HCT116 (cell line): ENCODE data around the gene S100A3. TPM values are rescaled to one million over a fixed set of nuclear protein-coding genes. Genes with fewer than 3 reads are reported as not detected.
A peak's percentile ranks its signal among the peaks of the same experiment; 100 is the strongest.

Experiments used
- ATAC-seq: fragments of 200-7000 bp; cut with Tn5 transposase; 2 replicates; pipeline ENCODE4 v1.9.1; 2020; ENCODE audit warnings: mild to moderate bottlenecking, moderate library complexity
- BruUV-seq: library from RNA; stranded (reverse); fragments of 400-500 nt; replicated peaks from 2 replicates; lab custom pipeline; 2021; lab: Mats Ljungman, UMichigan
- CTCF ChIA-PET: fragments of 300-600 bp; sonication (Branson Sonifier 250); formaldehyde crosslinking; loops from one replicate; lab custom pipeline; 2021; ENCODE audit warnings: antibody characterized with exemption; lab: Charles Lee
- POLR2A ChIA-PET: fragments of 300-600, 350-600 bp; sonication (Branson Sonifier 250); formaldehyde crosslinking; loops from one replicate; lab custom pipeline; 2021; ENCODE audit warnings: antibody characterized with exemption; lab: Charles Lee
- RAD21 ChIA-PET, 2 experiments: fragments of 300-600 bp; sonication (Branson Sonifier 250); formaldehyde crosslinking; loops; one replicate each; lab custom pipeline; 2023; ENCODE audit warnings: low total read pairs in 2 of 2; ENCODE audit not compliant: uncharacterized antibody in 2 of 2, unreplicated experiment in 2 of 2, low non-redundant PET in 1 of 2; lab: Charles Lee
- DNase-seq: peaks from one replicate; pipeline ENCODE4 v3.0.0-alpha.2; 2010; ENCODE audit warnings: low read depth, low spot score
- H2AFZ ChIP-seq: fragments of 200-600 bp; shearing (Covaris generic), sonication (generic); 2 replicates; pipeline ENCODE4 v1.6.1; 2017; ENCODE audit warnings: low read depth, mixed run types, mixed read lengths, antibody characterized with exemption, low read length; ENCODE audit not compliant: poor library complexity, severe bottlenecking
- H3K27ac ChIP-seq: 2 replicates; pipeline ENCODE4 v1.5.1; 2012; ENCODE audit warnings: low read depth, low read length
- H3K27me3 ChIP-seq: fragments of 200-600 bp; sonication (generic); 2 replicates; pipeline ENCODE4 v1.6.1; 2016; ENCODE audit warnings: mixed run types, low read length, mixed read lengths; ENCODE audit not compliant: insufficient read depth
- H3K36me3 ChIP-seq, 2 experiments: fragments of 200-500 bp in 1 of 2; fragments of 200-600 bp in 1 of 2; sonication (Bioruptor generic) in 1 of 2; sonication (generic) in 1 of 2; 2 replicates each; pipeline versions ENCODE4 v1.5.1 to v1.6.1; 2014 to 2016; ENCODE audit warnings: low read length in 2 of 2, inconsistent platforms in 1 of 2, mixed read lengths in 1 of 2, mixed run types in 1 of 2; ENCODE audit not compliant: insufficient read depth in 2 of 2, control insufficient read depth in 1 of 2
- H3K4me1 ChIP-seq, 2 experiments: fragments of 200-600 bp in 1 of 2; sonication (generic) in 1 of 2; 2 replicates each; pipeline versions ENCODE4 v1.5.1 to v1.6.1; 2012 to 2017; ENCODE audit warnings: low read length in 2 of 2, inconsistent platforms in 1 of 2, mild to moderate bottlenecking in 1 of 2, mixed read lengths in 1 of 2, mixed run types in 1 of 2, moderate library complexity in 1 of 2; ENCODE audit not compliant: insufficient read depth in 2 of 2, control insufficient read depth in 1 of 2
- H3K4me2 ChIP-seq: fragments of 200-600 bp; sonication (generic); 2 replicates; pipeline ENCODE4 v1.6.1; 2017; ENCODE audit warnings: mixed run types, low read length, mixed read lengths
- H3K4me3 ChIP-seq, 2 experiments: fragments of 200-600 bp in 1 of 2; sonication (generic) in 1 of 2; replicated peaks in 1 of 2; 2 replicates each; pipeline ENCODE4 v1.5.1; 2011 to 2016; ENCODE audit warnings: low read length in 2 of 2, control low read depth in 1 of 2, low read depth in 1 of 2, mild to moderate bottlenecking in 1 of 2, mixed read lengths in 1 of 2, mixed run types in 1 of 2
- H3K79me2 ChIP-seq: fragments of 200-600 bp; sonication (generic); 2 replicates; pipeline ENCODE4 v1.6.1; 2017; ENCODE audit warnings: mild to moderate bottlenecking, mixed run types, low read length, moderate library complexity, mixed read lengths; ENCODE audit not compliant: insufficient read depth
- H3K9ac ChIP-seq: fragments of 200-600 bp; sonication (generic); 2 replicates; pipeline ENCODE4 v1.6.1; 2016; ENCODE audit warnings: low read length, mixed read lengths
- H3K9me2 ChIP-seq: fragments of 200-600 bp; sonication (generic), shearing (Covaris generic); 2 replicates; pipeline ENCODE4 v1.6.1; 2017; ENCODE audit warnings: mixed run types, mild to moderate bottlenecking, moderate library complexity; ENCODE audit not compliant: insufficient read depth
- H3K9me3 ChIP-seq, 2 experiments: fragments of 200-500 bp in 1 of 2; fragments of 200-600 bp in 1 of 2; sonication (Bioruptor generic) in 1 of 2; sonication (generic) in 1 of 2; 2 replicates each; pipeline ENCODE4 v1.6.1; 2014 to 2017; ENCODE audit warnings: low read length in 2 of 2, mixed read lengths in 2 of 2, inconsistent platforms in 1 of 2, low read depth in 1 of 2, mild to moderate bottlenecking in 1 of 2, mixed run types in 1 of 2, moderate library complexity in 1 of 2; ENCODE audit not compliant: control insufficient read depth in 1 of 2, insufficient read depth in 1 of 2
- H4K20me1 ChIP-seq: fragments of 200-600 bp; sonication (generic), shearing (Covaris generic); 2 replicates; pipeline ENCODE4 v1.6.1; 2017; ENCODE audit warnings: mixed run types, mild to moderate bottlenecking, moderate library complexity; ENCODE audit not compliant: insufficient read depth
- CEBPB ChIP-seq: IDR thresholded peaks from 2 replicates; pipeline ENCODE4 v1.6.1; 2012; ENCODE audit warnings: low read depth
- CTCF ChIP-seq, 3 experiments: fragments of 200-600 bp in 1 of 3; sonication (generic) in 1 of 3; IDR thresholded peaks in 2 of 3; conservative IDR thresholded peaks in 1 of 3; 2 replicates each; pipeline ENCODE4 v1.5.1; 2012 to 2017; ENCODE audit warnings: low read depth in 2 of 3, low read length in 2 of 3, antibody characterized with exemption in 1 of 3, borderline replicate concordance in 1 of 3, control low read depth in 1 of 3, mild to moderate bottlenecking in 1 of 3, mixed read lengths in 1 of 3, mixed run types in 1 of 3, moderate library complexity in 1 of 3; ENCODE audit not compliant: insufficient read depth in 1 of 3
- EGR1 ChIP-seq: IDR thresholded peaks from 2 replicates; pipeline ENCODE4 v1.6.1; 2012; ENCODE audit warnings: low read depth
- ELF1 ChIP-seq: IDR thresholded peaks from 2 replicates; pipeline ENCODE4 v1.6.1; 2012; ENCODE audit warnings: low read depth, borderline replicate concordance
- EZH2 ChIP-seq: fragments of 200-600 bp; sonication (generic); IDR thresholded peaks from 2 replicates; pipeline ENCODE4 v1.6.1; 2017; ENCODE audit warnings: antibody characterized with exemption, mixed run types
- FOSL1 ChIP-seq: IDR thresholded peaks from 2 replicates; pipeline ENCODE4 v1.6.1; 2012; ENCODE audit warnings: low read depth
- MAX ChIP-seq: IDR thresholded peaks from 2 replicates; pipeline ENCODE4 v1.6.1; 2012
- POLR2AphosphoS5 ChIP-seq: IDR thresholded peaks from 2 replicates; pipeline ENCODE4 v1.6.1; 2011; ENCODE audit warnings: mild to moderate bottlenecking, low read depth, low read length, moderate library complexity
- RAD21 ChIP-seq: IDR thresholded peaks from 2 replicates; pipeline ENCODE4 v1.6.1; 2012; ENCODE audit warnings: low read depth, mild to moderate bottlenecking
- REST ChIP-seq: IDR thresholded peaks from 2 replicates; pipeline ENCODE4 v1.6.1; 2012; ENCODE audit warnings: low read depth
- SP1 ChIP-seq: IDR thresholded peaks from 2 replicates; pipeline ENCODE4 v1.6.1; 2012; ENCODE audit warnings: low read depth
- TCF7L2 ChIP-seq: IDR thresholded peaks from 2 replicates; pipeline ENCODE4 v1.7.0; 2011; ENCODE audit warnings: borderline replicate concordance, inconsistent platforms; ENCODE audit not compliant: insufficient read depth, insufficient read length; ENCODE audit errors: extremely low read depth
- YY1 ChIP-seq: IDR thresholded peaks from 2 replicates; pipeline ENCODE4 v1.6.1; 2011; ENCODE audit warnings: low read length, low read depth, moderate library complexity, mild to moderate bottlenecking; ENCODE audit not compliant: insufficient replicate concordance; ENCODE audit errors: extremely low read depth
- ZBTB33 ChIP-seq: IDR thresholded peaks from 2 replicates; pipeline ENCODE4 v1.6.1; 2011; ENCODE audit warnings: mild to moderate bottlenecking, low read length, moderate library complexity; ENCODE audit not compliant: insufficient replicate concordance; ENCODE audit errors: extremely low read depth
- ZFX ChIP-seq: fragments of 450-650 bp; IDR thresholded peaks from 2 replicates; pipeline ENCODE4 v1.6.1; 2017
- intact Hi-C: fragments of 100-400 bp; cut with micrococcal nuclease; formaldehyde crosslinking; loops from 2 replicates; pipeline ENCODE4 v1.10.0; 2022
- total RNA-seq: library from RNA; stranded (reverse); gene quantifications from one replicate; pipeline ENCODE4 v1.2.1, GENCODE V29; 2021; ENCODE audit not compliant: unreplicated experiment

Gene S100A3
- total RNA-seq, 1 experiment from 2014 or later, result 4.2 TPM

GRCh38 chr1:153509729-153510354 is 39.2 kb downstream of the S100A3 start:
- no peaks in the 10 kb centered on the region for H4K20me1 ChIP-seq
- ChIA-PET RAD21 (interaction anchor here in 1 of 2 experiments (1.7 kb wide), 1 partner anchor 59 kb away, joined by 9 read pairs; no protein-coding TSS in a partner anchor), POLR2A (no interaction called here), CTCF (interaction anchor here (0.7 to 2.4 kb wide), 10 partner anchors 11 to 477 kb away, joined by 3 to 30 read pairs (median 10); partner anchors contain the start of genes CHTOP, INTS3, RAB13 and S100A13)
- no peak for TF ChIP-seq SP1
- no peak for TF ChIP-seq POLR2AphosphoS5
- TF ChIP-seq ZBTB33, result no peak
- TF ChIP-seq RAD21, result peak; percentile 80
- TF ChIP-seq REST, result no peak
- peak; percentile 64 for TF ChIP-seq YY1
- peak; percentile 46; the same call in 1 of the 2 replicates for TF ChIP-seq MAX
- no peak for TF ChIP-seq TCF7L2
- no peak for TF ChIP-seq EGR1
- TF ChIP-seq FOSL1, result no peak
- TF ChIP-seq CTCF (IDR thresholded peaks at IDR 0.05 in 2 of 3, conservative IDR thresholded peaks at IDR 0.05 in 1 of 3; ENCODE audit: borderline replicate concordance in 1 of 3, insufficient read depth in 1 of 3, low read depth in 2 of 3, low read length in 2 of 3), result peak; percentile 66 to 92 (median 89)
- no peak for TF ChIP-seq ELF1
- no peak for TF ChIP-seq CEBPB
- no peak for TF ChIP-seq EZH2
- TF ChIP-seq ZFX, result no peak
- peak overlapping the region; percentile 39; the same call in 1 of the 2 replicates for H3K27ac ChIP-seq
- no peaks in the 10 kb centered on the region for H3K9me2 ChIP-seq
- H3K4me1 ChIP-seq, result peaks cover 23 to 85% of the 10 kb centered on the region in 2 experiments
- H3K4me3 ChIP-seq, result no peak overlapping the region
- H3K4me2 ChIP-seq, result no peak overlapping the region
- no peaks in the 10 kb centered on the region for H3K9me3 ChIP-seq
- H3K79me2 ChIP-seq, result no peaks in the 10 kb centered on the region
- H3K27me3 ChIP-seq, result no peaks in the 10 kb centered on the region
- peak; percentile 54 for ATAC-seq
- no peaks in the 10 kb centered on the region for H3K36me3 ChIP-seq
- peak overlapping the region; percentile 47 for H2AFZ ChIP-seq
- DNase-seq, result no peak
- no TSS peak for BruUV-seq
- no peak overlapping the region for H3K9ac ChIP-seq
- intact Hi-C loops, result loop anchor here (1.0 to 5.0 kb wide), 3 partner anchors 107 to 477 kb away; partner anchors contain the start of genes RAB13 and S100A14
